ENCODE results near the gene CPSF3.

DNA sequence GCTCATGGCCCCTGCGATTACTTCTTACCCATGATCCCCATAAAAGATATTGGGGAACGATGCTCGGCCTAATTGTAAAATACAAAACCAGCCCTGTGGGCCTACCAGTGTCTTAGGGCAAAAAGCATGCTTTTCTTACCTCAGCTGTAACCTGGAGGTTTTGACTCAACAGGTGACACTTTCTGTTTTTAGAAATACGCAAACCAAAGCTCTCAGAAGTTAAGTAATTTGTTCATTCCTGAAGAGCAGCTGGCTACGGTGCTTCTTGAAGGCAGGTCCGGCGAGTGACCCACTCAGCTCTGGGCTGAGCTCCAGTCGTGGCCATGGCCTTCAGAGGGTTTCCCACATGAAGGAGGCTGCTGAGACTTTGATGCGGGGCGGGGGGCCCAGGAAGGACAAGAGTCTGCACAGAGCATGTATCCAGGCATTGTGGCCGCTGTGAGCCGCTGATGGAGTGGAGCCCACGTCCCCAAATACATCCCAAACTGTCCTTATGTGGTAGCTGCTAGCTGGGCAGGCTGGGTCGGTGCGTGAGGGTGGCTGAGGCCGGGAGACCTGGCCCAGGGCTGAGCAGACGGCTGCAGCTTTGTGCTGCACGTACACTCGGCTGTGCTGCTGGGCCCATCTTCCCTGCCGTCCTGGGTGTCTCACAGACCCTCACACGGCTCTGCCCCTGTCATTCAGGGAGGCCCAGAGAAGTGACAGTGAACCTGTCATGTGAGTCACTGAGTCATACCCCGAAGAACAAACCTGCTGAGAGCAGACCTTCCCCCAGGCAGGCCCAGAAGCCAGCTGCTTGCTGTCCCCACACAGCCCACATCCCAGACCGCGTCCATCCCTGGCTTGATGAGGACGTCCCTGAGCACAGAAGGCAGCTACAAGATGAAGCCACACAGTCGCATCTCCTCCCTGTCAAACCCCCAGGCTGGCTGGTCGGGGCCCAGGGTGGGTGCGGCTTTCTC lies 34.2 kb upstream of the CPSF3 start:
- TF ChIP-seq, protein P1, sequence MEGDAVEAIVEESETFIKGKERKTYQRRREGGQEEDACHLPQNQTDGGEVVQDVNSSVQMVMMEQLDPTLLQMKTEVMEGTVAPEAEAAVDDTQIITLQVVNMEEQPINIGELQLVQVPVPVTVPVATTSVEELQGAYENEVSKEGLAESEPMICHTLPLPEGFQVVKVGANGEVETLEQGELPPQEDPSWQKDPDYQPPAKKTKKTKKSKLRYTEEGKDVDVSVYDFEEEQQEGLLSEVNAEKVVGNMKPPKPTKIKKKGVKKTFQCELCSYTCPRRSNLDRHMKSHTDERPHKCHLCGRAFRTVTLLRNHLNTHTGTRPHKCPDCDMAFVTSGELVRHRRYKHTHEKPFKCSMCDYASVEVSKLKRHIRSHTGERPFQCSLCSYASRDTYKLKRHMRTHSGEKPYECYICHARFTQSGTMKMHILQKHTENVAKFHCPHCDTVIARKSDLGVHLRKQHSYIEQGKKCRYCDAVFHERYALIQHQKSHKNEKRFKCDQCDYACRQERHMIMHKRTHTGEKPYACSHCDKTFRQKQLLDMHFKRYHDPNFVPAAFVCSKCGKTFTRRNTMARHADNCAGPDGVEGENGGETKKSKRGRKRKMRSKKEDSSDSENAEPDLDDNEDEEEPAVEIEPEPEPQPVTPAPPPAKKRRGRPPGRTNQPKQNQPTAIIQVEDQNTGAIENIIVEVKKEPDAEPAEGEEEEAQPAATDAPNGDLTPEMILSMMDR (IDR thresholded peaks at IDR 0.05; ENCODE audit: low read depth, low read length, poor library complexity, severe bottlenecking): no peak
- no peak for TF ChIP-seq EZH2phosphoT487 (IDR thresholded peaks at IDR 0.05; ENCODE audit: borderline replicate concordance, low read length)
